Body of pancreas (tissue), 4 donors: ENCODE measurements around the gene RTL1.

ENCODE experiments used
- POLR2A ChIP-seq, 3 donors: fragments of 450-650 bp; IDR thresholded peaks; one replicate each; pipeline ENCODE4 v1.6.1; 2016; ENCODE audit warnings: antibody characterized with exemption in 3 of 3, mild to moderate bottlenecking in 2 of 3
- TF ChIP-seq, protein P1 (sequence below), 7 experiments: fragments of 450-650 bp in 4 of 7; fragments of 200-600 bp in 3 of 7; sonication (generic) in 3 of 7; IDR thresholded peaks; one replicate each; pipeline ENCODE4 v1.5.1; 2016 to 2019; ENCODE audit warnings: antibody characterized with exemption in 7 of 7

DNA sequence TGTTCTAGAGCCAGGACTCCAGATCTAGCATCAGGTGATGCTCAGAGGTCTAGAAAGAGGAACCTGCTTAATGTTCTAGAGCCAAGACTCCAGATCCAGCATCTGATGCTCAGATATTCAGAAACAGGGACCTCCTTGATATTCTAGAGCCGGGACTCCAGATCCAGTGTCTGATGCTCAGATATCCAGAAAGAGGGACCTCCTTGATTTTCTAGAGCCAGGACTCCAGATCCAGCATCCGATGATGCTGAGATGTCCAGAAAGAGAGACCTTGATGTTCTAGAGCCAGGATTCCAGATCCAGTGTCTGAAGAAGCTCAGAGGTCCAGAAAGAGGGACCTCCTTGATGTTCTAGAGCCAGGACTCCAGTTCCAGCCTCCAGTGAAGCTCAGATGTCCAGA, 40.7 kb downstream of the RTL1 start:
- TF ChIP-seq, protein P1, sequence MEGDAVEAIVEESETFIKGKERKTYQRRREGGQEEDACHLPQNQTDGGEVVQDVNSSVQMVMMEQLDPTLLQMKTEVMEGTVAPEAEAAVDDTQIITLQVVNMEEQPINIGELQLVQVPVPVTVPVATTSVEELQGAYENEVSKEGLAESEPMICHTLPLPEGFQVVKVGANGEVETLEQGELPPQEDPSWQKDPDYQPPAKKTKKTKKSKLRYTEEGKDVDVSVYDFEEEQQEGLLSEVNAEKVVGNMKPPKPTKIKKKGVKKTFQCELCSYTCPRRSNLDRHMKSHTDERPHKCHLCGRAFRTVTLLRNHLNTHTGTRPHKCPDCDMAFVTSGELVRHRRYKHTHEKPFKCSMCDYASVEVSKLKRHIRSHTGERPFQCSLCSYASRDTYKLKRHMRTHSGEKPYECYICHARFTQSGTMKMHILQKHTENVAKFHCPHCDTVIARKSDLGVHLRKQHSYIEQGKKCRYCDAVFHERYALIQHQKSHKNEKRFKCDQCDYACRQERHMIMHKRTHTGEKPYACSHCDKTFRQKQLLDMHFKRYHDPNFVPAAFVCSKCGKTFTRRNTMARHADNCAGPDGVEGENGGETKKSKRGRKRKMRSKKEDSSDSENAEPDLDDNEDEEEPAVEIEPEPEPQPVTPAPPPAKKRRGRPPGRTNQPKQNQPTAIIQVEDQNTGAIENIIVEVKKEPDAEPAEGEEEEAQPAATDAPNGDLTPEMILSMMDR (IDR thresholded peaks at IDR 0.05): no peak
- TF ChIP-seq POLR2A (IDR thresholded peaks at IDR 0.05): no peak
